Heart right ventricle (tissue), 16 donors: ENCODE measurements around the gene FAM149B1. TPM values are rescaled to one million over a fixed set of nuclear protein-coding genes. Genes with fewer than 3 reads are reported as not detected.

Experiments
- ATAC-seq, 8 donors: fragments of 200-7000 bp; cut with Tn5 transposase; one replicate each; pipeline ENCODE4 v1.9.1; 2020; ENCODE audit warnings: mild to moderate bottlenecking in 8 of 8, moderate library complexity in 8 of 8, moderate number of reproducible peaks in 1 of 8
- DNase-seq, 2 donors: peaks; one replicate each; pipeline ENCODE4 v3.0.0-alpha.2; 2020
- H3K27ac ChIP-seq, 10 donors: fragments of 200-600 bp; sonication (generic) in 2 of 10; one replicate each; pipeline versions ENCODE4 v1.5.0 to v1.8.0; 2020 to 2022; ENCODE audit warnings: mild to moderate bottlenecking in 3 of 10
- H3K27me3 ChIP-seq, 7 donors: fragments of 200-600 bp; one replicate each; pipeline ENCODE4 v1.8.0; 2021 to 2022; ENCODE audit warnings: mild to moderate bottlenecking in 2 of 7
- H3K36me3 ChIP-seq, 9 donors: fragments of 200-600 bp; sonication (generic) in 1 of 9; one replicate each; pipeline versions ENCODE4 v1.5.0 to v1.8.0; 2020 to 2022; ENCODE audit warnings: mild to moderate bottlenecking in 2 of 9
- H3K4me1 ChIP-seq, 9 donors: fragments of 200-600 bp; sonication (generic) in 1 of 9; one replicate each; pipeline versions ENCODE4 v1.5.0 to v1.8.0; 2020 to 2022; ENCODE audit warnings: mild to moderate bottlenecking in 4 of 9
- H3K4me3 ChIP-seq, 10 donors: fragments of 200-600 bp; sonication (generic) in 2 of 10; one replicate each; pipeline versions ENCODE4 v1.5.0 to v1.8.0; 2020 to 2022; ENCODE audit warnings: mild to moderate bottlenecking in 7 of 10, moderate library complexity in 2 of 10
- H3K9me3 ChIP-seq, 11 donors: fragments of 200-600 bp in 10 of 11; sonication (generic) in 2 of 11; one replicate each; pipeline versions ENCODE4 v1.5.0 to v1.8.0; 2013 to 2022; ENCODE audit warnings: mild to moderate bottlenecking in 2 of 11, control low read depth in 1 of 11, moderate library complexity in 1 of 11
- CTCF ChIP-seq, 9 donors: fragments of 200-600 bp; sonication (generic) in 2 of 9; IDR thresholded peaks; one replicate each; pipeline versions ENCODE4 v1.5.0 to v1.8.0; 2021 to 2022; ENCODE audit warnings: antibody characterized with exemption in 9 of 9, mild to moderate bottlenecking in 5 of 9, moderate library complexity in 1 of 9
- WGBS, 2 donors: extraction: QIAGEN DNeasy Blood & Tissue Kit; methylation state at CpG; one replicate each; pipeline ENCODE4 v1.1.7; 2013; ENCODE audit warnings: inconsistent platforms in 1 of 2; 5-methylcytosine and 5-hydroxymethylcytosine counted together
- intact Hi-C, 10 donors: fragments of 100-400 bp; cut with DNase I; formaldehyde crosslinking; loops; one replicate each; pipeline versions ENCODE4 v1.11.1 to v1.14.2; 2022
- polyA plus RNA-seq, 2 donors: library from polyadenylated mRNA; stranded (reverse); fragments of 200-250 nt; gene quantifications; one replicate each; pipeline ENCODE4 v1.2.3, GENCODE V29; 2013
- total RNA-seq, 10 donors: library from RNA; stranded (reverse); fragmentation: NEBNext Ultra II Directional in 3 of 10; extraction: Animal tissue kit (Norgen Biotek cat#: 25700) in 3 of 10; gene quantifications; one replicate each; pipeline versions ENCODE4 v1.2.1 to v1.2.4, GENCODE V29; 2021 to 2023
- donor health status: Arrhythmogenic right ventricular cardiomyopathy.
- donor health status: ischemic (EF 13 %, LVEDD 7.1; RV severe dilation, severe dysfunction).
- donor health status: healthy with polysubstance abuse.
- donor health status: DM: no; HTN: yes; CAD: no.
- donor health status: DM: no; HTN: no; CAD: no.
- donor health status: ischemic (EF 25% LVEDD 6.9; RV normal size, moderate dysfunction).
- donor health status: ischemic (EF 25% LVEDD 5.7; RV mildly dilated, moderate dysfunction).
- donor health status: healthy.
- donor health status: DM: yes; HTN: yes; CAD: no.
- donor health status: Ischemic cardiomyopathy.
- donor health status: ischemic (EF 35%, LVEDD 5.7; RV mildly dilated, moderate dysfunction).
- donor health status: nonischemic (EF 11% LVEDD 7.7; RV severe dilation, severe dysfunction).
- donor health status: DM: yes; HTN: yes; CAD: no.
- donor health status: PGD.
- donor health status: ischemic (EF 29% LVEDD 5.4; RV normal size, mild dysfunction).
- donor health status: nonischemic (EF 23%, LVEDD 6.1; RV moderate dilation, normal function).

The FAM149B1 gene
- total and polyA plus RNA-seq, 12 donors = 8.0 to 27.0 (median 16.7) TPM

GRCh38 chr10:73234695-73235094 is 66.8 kb downstream of the FAM149B1 start:
- TF ChIP-seq CTCF (IDR thresholded peaks at IDR 0.05) = no peak
- ATAC-seq (peak in 4 of 8 donors; percentile 46 to 69 (median 58)), DNase-seq (no peak)
- peak overlapping the region in 4 of 10 donors; percentile 11 to 42 (median 28) for H3K27ac ChIP-seq
- intact Hi-C loops = no loop called here
- H3K9me3 ChIP-seq = no peaks in the 10 kb centered on the region
- H3K36me3 ChIP-seq = peaks cover 0 to 100% (median 8%) of the 10 kb centered on the region in 9 donors
- no peak overlapping the region for H3K4me3 ChIP-seq
- H3K27me3 ChIP-seq = no peaks in the 10 kb centered on the region
- H3K4me1 ChIP-seq = peaks cover 0 to 15% (median 5%) of the 10 kb centered on the region in 9 donors
- WGBS, 2 donors = 56 to 65% methylated on average over 7 of the region's 7 CpGs

- no peak for TF ChIP-seq CTCF (IDR thresholded peaks at IDR 0.05)
- WGBS, 2 donors = 93 to 95% methylated on average over 5 of the region's 5 CpGs
- Histone ChIP-seq H3K36me3 (peaks cover 0 to 100% (median 14%) of the 10 kb centered on the region in 9 donors), H3K27me3 (no peaks in the 10 kb centered on the region), H3K27ac (no peak overlapping the region), H3K4me3 (no peak overlapping the region), H3K4me1 (peaks cover 0 to 8% (median 0%) of the 10 kb centered on the region in 9 donors), H3K9me3 (no peaks in the 10 kb centered on the region)
- intact Hi-C loops = no loop called here
- DNase-seq (no peak), ATAC-seq (no peak)
Observed at GRCh38 chr10:73238990-73239566, 71.2 kb downstream of the FAM149B1 start.

GRCh38 chr10:73239908-73240307 is 72.0 kb downstream of the FAM149B1 start:
- no peak for TF ChIP-seq CTCF (IDR thresholded peaks at IDR 0.05)
- Histone ChIP-seq H3K4me1 (peaks cover 0 to 16% (median 3%) of the 10 kb centered on the region in 9 donors), H3K4me3 (no peak overlapping the region), H3K27ac (no peak overlapping the region), H3K9me3 (no peaks in the 10 kb centered on the region), H3K27me3 (no peaks in the 10 kb centered on the region), H3K36me3 (peaks cover 0 to 100% (median 14%) of the 10 kb centered on the region in 9 donors)
- no peak for DNase-seq
- 91 to 96% methylated on average over 2 of the region's 2 CpGs for WGBS, 2 donors
- no peak for ATAC-seq
- intact Hi-C loops = no loop called here

GRCh38 chr10:73244866-73245477 is 77.1 kb downstream of the FAM149B1 start:
- no peak for DNase-seq
- Histone ChIP-seq H3K9me3 (no peaks in the 10 kb centered on the region), H3K27ac (peak overlapping the region in 1 of 10 donors; percentile 13), H3K36me3 (peaks cover 0 to 78% (median 18%) of the 10 kb centered on the region in 9 donors), H3K4me3 (peak overlapping the region in 1 of 10 donors; percentile 69), H3K4me1 (peaks cover 0 to 41% (median 27%) of the 10 kb centered on the region in 9 donors), H3K27me3 (no peaks in the 10 kb centered on the region)
- WGBS, 2 donors = 39 to 41% methylated on average over 8 of the region's 8 CpGs
- no peak for TF ChIP-seq CTCF (IDR thresholded peaks at IDR 0.05)
- intact Hi-C loops = no loop called here
- no peak for ATAC-seq
